ENCODE results near the gene CAPN8. TPM values are rescaled to one million over a fixed set of nuclear protein-coding genes. Genes with fewer than 3 reads are reported as not detected.

CAPN8 gene
- total RNA-seq, 4 donors from 2014 or later, result 0.59 to 0.88 TPM; not detected in 2

GRCh38 chr1:223631473-223631872 is 34.0 kb downstream of the CAPN8 start:
- no peak for DNase-seq
- Histone ChIP-seq H3K27ac (no peak overlapping the region), H3K36me3 (no peaks in the 10 kb centered on the region), H3K9me3 (no peaks in the 10 kb centered on the region), H3K4me1 (no peaks in the 10 kb centered on the region), H3K27me3 (no peaks in the 10 kb centered on the region), H3K4me3 (no peak overlapping the region)
- intact Hi-C loops (cut with DNase I; ENCODE audit: low total_unique reads), result no loop called here
- no peak for TF ChIP-seq POLR2A (IDR thresholded peaks at IDR 0.05)
- TF ChIP-seq, protein P1, sequence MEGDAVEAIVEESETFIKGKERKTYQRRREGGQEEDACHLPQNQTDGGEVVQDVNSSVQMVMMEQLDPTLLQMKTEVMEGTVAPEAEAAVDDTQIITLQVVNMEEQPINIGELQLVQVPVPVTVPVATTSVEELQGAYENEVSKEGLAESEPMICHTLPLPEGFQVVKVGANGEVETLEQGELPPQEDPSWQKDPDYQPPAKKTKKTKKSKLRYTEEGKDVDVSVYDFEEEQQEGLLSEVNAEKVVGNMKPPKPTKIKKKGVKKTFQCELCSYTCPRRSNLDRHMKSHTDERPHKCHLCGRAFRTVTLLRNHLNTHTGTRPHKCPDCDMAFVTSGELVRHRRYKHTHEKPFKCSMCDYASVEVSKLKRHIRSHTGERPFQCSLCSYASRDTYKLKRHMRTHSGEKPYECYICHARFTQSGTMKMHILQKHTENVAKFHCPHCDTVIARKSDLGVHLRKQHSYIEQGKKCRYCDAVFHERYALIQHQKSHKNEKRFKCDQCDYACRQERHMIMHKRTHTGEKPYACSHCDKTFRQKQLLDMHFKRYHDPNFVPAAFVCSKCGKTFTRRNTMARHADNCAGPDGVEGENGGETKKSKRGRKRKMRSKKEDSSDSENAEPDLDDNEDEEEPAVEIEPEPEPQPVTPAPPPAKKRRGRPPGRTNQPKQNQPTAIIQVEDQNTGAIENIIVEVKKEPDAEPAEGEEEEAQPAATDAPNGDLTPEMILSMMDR (IDR thresholded peaks at IDR 0.05), result no peak

DNA sequence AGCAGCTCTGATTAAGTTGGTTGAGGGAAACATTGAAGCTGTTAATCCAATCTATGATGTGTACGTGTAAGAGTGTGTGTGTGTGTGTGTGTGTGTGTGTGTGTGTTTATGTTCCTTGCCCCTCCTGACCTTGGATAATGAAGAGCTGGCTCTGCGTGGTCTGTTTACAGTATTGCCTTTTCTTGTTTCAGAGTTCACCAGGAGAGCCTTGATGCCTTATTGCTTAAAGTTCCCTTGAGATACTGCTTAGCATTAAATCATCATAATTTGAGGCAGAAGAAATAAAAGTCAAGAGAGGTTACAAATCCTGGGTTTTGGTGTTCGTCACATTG is 36.4 kb downstream of the CAPN8 start:
- intact Hi-C loops (cut with DNase I; ENCODE audit: low total_unique reads), result no loop called here
- DNase-seq, result no peak
- no peak overlapping the region for H3K27ac ChIP-seq
- H3K36me3 ChIP-seq, result no peaks in the 10 kb centered on the region
- H3K4me3 ChIP-seq, result no peak overlapping the region
- no peaks in the 10 kb centered on the region for H3K4me1 ChIP-seq
- TF ChIP-seq, protein P1 (IDR thresholded peaks at IDR 0.05), result no peak
- TF ChIP-seq POLR2A (IDR thresholded peaks at IDR 0.05), result no peak
- H3K27me3 ChIP-seq, result no peaks in the 10 kb centered on the region
- no peaks in the 10 kb centered on the region for H3K9me3 ChIP-seq

DNA sequence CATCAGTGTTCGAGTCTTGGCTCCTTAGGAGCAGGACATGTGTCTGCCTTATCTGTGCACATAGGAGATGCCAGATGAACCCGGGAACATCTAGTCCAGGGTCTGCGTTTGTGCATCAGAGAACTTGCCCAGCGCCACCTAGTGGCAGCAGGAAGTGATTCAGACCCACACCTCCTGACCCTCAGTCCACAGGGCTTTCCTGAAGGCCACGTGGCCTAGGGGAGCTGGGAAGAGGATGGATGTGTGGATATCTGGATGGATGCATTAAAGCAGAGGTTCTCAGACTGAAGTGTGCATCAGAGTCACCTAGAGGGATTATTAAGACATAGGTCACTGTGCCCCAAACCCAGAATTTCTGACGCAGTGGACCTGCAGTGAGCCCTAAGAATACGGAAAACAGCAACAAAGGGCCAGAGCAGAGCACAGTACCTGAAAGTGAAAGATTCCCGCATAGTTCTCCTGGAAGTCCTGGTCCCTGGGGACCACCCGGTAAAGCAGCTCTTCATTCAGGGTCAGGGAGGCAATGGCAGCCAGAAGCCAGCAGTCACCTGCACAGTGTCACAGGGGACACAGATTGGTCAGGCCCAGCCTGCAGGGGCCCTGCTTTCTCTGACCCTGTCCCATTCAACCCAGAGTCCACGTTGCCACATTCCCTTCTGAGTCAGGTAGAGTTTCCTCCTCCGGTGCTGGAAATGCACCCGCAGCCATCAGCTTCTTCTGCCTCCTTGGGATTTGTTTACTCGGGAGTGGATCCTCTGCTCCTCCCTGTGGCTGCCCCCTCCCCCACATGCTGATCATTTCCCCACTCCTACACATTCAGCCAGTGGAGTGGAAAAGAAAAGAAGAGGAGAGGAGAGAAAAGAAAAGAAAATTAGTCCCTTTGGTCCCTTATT is 37.0 kb downstream of the CAPN8 start:
- TF ChIP-seq, protein P1 (IDR thresholded peaks at IDR 0.05), result no peak
- no peak for TF ChIP-seq POLR2A (IDR thresholded peaks at IDR 0.05)
- H3K4me3 ChIP-seq, result no peak overlapping the region
- no peak overlapping the region for H3K27ac ChIP-seq
- no peaks in the 10 kb centered on the region for H3K27me3 ChIP-seq
- intact Hi-C loops (cut with DNase I; ENCODE audit: low total_unique reads), result no loop called here
- H3K9me3 ChIP-seq, result no peaks in the 10 kb centered on the region
- DNase-seq, result no peak
- H3K4me1 ChIP-seq, result no peaks in the 10 kb centered on the region
- H3K36me3 ChIP-seq, result no peaks in the 10 kb centered on the region

DNA sequence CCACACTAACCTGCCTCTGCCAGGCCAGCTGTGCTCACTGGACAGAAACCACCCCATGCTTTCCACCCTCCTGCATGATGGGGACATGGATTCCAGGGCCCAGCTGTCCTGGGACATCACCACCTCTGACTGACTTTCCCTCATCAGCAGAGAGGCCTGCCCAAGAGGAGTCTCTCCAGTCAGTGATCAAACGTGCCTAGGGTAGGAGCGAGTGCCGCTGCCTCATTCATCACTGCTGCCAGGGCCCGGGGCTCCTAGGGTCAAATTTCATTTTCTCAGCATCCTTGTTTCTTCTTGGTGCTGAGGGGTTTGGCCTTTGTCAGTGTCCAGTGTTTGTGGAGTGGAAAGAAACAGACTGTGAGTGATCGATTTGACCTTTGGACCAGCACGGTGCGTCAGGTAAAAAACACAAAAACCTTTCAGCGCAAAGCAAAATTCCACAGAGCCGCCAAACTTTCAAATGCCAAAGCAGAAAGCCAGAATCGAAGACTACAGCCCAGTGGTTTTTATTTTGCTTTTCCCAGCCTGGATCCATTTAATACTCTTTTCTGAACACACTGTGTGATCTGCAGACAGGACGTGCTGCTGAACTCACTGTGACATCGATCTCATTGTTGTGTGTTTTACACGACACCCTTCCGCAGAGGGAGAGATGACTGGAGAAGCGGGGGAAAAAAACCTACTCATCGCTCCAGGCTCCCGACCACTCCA is 43.2 kb downstream of the CAPN8 start:
- Histone ChIP-seq H3K27ac (no peak overlapping the region), H3K9me3 (no peaks in the 10 kb centered on the region), H3K36me3 (no peaks in the 10 kb centered on the region), H3K4me1 (no peaks in the 10 kb centered on the region), H3K27me3 (no peaks in the 10 kb centered on the region), H3K4me3 (no peak overlapping the region)
- TF ChIP-seq, protein P1 (IDR thresholded peaks at IDR 0.05), result no peak
- TF ChIP-seq POLR2A (IDR thresholded peaks at IDR 0.05), result no peak
- intact Hi-C loops (cut with DNase I; ENCODE audit: low total_unique reads), result no loop called here
- DNase-seq, result no peak

- Histone ChIP-seq H3K27me3 (no peaks in the 10 kb centered on the region), H3K36me3 (no peaks in the 10 kb centered on the region), H3K4me3 (no peak overlapping the region), H3K27ac (no peak overlapping the region), H3K9me3 (no peaks in the 10 kb centered on the region), H3K4me1 (no peaks in the 10 kb centered on the region)
- DNase-seq, result no peak
- TF ChIP-seq, protein P1 (IDR thresholded peaks at IDR 0.05), result no peak
- TF ChIP-seq POLR2A (IDR thresholded peaks at IDR 0.05), result no peak
- intact Hi-C loops (cut with DNase I; ENCODE audit: low total_unique reads), result no loop called here
These were observed 44.2 kb downstream of the CAPN8 start for GRCh38 chr1:223621312-223621734.

Data from uterus (tissue), 4 donors.